ENCODE results near the gene MAST3. TPM values are rescaled to one million over a fixed set of nuclear protein-coding genes. Genes with fewer than 3 reads are reported as not detected.

MAST3 gene
- total and polyA plus RNA-seq, 2 of the 8 experiments (the other 6 are each of a cell fraction or from before 2014, with no cell fraction given) = 3.4 to 9.0 TPM

- Histone ChIP-seq H3K4me1 (replicated peaks in 1 of 4; ENCODE audit: control insufficient read depth in 3 of 4, insufficient read depth in 4 of 4, low read length in 3 of 4) (peaks cover 0 to 5% (median 2%) of the 10 kb centered on the region in 4 experiments; a peak in 2 of 7 replicates), H2BK12ac (ENCODE audit: low read depth, low read length) (peak overlapping the region; percentile 22; the same call in 1 of the 2 replicates), H3K27ac (ENCODE audit: low read depth, low read length) (no peak overlapping the region), H3K27me3 (replicated peaks in 1 of 4; ENCODE audit: control insufficient read depth in 3 of 4, extremely low read depth in 1 of 4, insufficient read depth in 3 of 4, low read length in 3 of 4) (peaks cover 0 to 17% (median 7%) of the 10 kb centered on the region in 4 experiments; a peak in 5 of 7 replicates), H3K23ac (ENCODE audit: insufficient read length) (no peak overlapping the region), H3K4me2 (ENCODE audit: insufficient read depth in 1 of 2, low read depth in 2 of 2, low read length in 2 of 2) (peak overlapping the region; percentile 61 to 81), H3K79me2 (ENCODE audit: control insufficient read depth in 1 of 2, insufficient read depth in 2 of 2, low read length in 2 of 2) (no peaks in the 10 kb centered on the region), H3K18ac (ENCODE audit: extremely low read depth, low read length) (peak overlapping the region; percentile 7; the same call in 1 of the 2 replicates), H2BK5ac (ENCODE audit: low read depth, low read length) (peak overlapping the region; percentile 86; the same call in 1 of the 2 replicates), H3K14ac (ENCODE audit: insufficient read length) (no peak overlapping the region), H3K4ac (replicated peaks; ENCODE audit: insufficient read length, low read depth, low read length) (no peak overlapping the region), H3K9ac (replicated peaks in 1 of 4; ENCODE audit: extremely low read depth in 1 of 4, low read depth in 3 of 4, low read length in 3 of 4) (peak overlapping the region in 1 of 4 experiments; percentile 20; a peak in 1 of 7 replicates), H4K91ac (replicated peaks; ENCODE audit: insufficient read length, low read length) (no peak overlapping the region), H3K4me3 (ENCODE audit: extremely low read depth in 1 of 4, insufficient read depth in 2 of 4, low read depth in 3 of 4, low read length in 4 of 4) (peak overlapping the region in 2 of 4 experiments; percentile 67 to 81; a peak in 4 of 8 replicates), H2AK5ac (ENCODE audit: low read depth, low read length) (no peak overlapping the region), H2BK15ac (ENCODE audit: low read length) (peak overlapping the region; percentile 81; the same call in 1 of the 2 replicates), H3K79me1 (ENCODE audit: low read depth, low read length) (no peaks in the 10 kb centered on the region), H3K23me2 (ENCODE audit: low read depth, low read length) (peaks cover 6% of the 10 kb centered on the region; the same call in 1 of the 2 replicates), H2BK120ac (replicated peaks; ENCODE audit: low read depth, low read length) (no peak overlapping the region), H2AFZ (ENCODE audit: low read length) (no peak overlapping the region; the same call in 1 of the 2 replicates), H3K56ac (replicated peaks; ENCODE audit: insufficient read length, low read depth, low read length) (no peak overlapping the region), H2BK20ac (ENCODE audit: low read length) (no peak overlapping the region), H4K20me1 (replicated peaks in 1 of 2; ENCODE audit: control insufficient read depth in 1 of 2, insufficient read depth in 2 of 2, low read length in 2 of 2) (peaks cover 0 to 1% of the 10 kb centered on the region in 2 experiments), H4K8ac (ENCODE audit: extremely low read depth, insufficient read depth, low read length) (peak overlapping the region; percentile 54), H3K36me3 (ENCODE audit: control insufficient read depth in 2 of 4, insufficient read depth in 4 of 4, low read length in 3 of 4) (peaks cover 4 to 12% (median 7%) of the 10 kb centered on the region in 4 experiments; a peak in 6 of 8 replicates), H4K5ac (ENCODE audit: insufficient read length, low read depth, low read length) (peak overlapping the region; percentile 39), H3K9me3 (ENCODE audit: insufficient read depth in 2 of 2, low read depth in 1 of 2, low read length in 1 of 2) (no peaks in the 10 kb centered on the region)
- WGBS, 2 experiments (ENCODE audit: extremely low coverage in 1 of 2, insufficient coverage in 1 of 2, insufficient read length in 1 of 2, insufficient replicate concordance in 2 of 2, low coverage in 1 of 2, low lambda C conversion rate in 2 of 2, missing lambda C conversion rate in 1 of 2) = 83% methylated on average over 16 of the region's 18 CpGs; no CpG with 5 or more reads in 1 of the 2 experiments
- FAIRE-seq (no peak), DNase-seq (ENCODE audit: low read depth in 1 of 2, low spot score in 2 of 2) (no peak)
- ChIA-PET CTCF (ENCODE audit: partially characterized antibody) (interaction anchor here (0.8 to 1.2 kb wide), 3 partner anchors 18 to 82 kb away, joined by 3 to 4 read pairs (median 3); no protein-coding TSS in a partner anchor), POLR2A (ENCODE audit: partially characterized antibody) (interaction anchor here (0.6 to 1.8 kb wide), 7 partner anchors 9 to 128 kb away, joined by 3 to 7 read pairs (median 4); no protein-coding TSS in a partner anchor)
- no peak for TF ChIP-seq TCF12 (IDR thresholded peaks at IDR 0.05; ENCODE audit: low read depth, low read length)
- TF ChIP-seq SP4 (IDR thresholded peaks at IDR 0.05; ENCODE audit: low read length) = 0 out of 2 replicates have a peak, but pooled peaks have one; percentile 9
Observed at GRCh38 chr19:18173054-18173571, 75.5 kb downstream of the MAST3 start.

Measured in H1 (cell line).